ENCODE data around the gene LAMTOR5.

LAMTOR5 gene

DNA sequence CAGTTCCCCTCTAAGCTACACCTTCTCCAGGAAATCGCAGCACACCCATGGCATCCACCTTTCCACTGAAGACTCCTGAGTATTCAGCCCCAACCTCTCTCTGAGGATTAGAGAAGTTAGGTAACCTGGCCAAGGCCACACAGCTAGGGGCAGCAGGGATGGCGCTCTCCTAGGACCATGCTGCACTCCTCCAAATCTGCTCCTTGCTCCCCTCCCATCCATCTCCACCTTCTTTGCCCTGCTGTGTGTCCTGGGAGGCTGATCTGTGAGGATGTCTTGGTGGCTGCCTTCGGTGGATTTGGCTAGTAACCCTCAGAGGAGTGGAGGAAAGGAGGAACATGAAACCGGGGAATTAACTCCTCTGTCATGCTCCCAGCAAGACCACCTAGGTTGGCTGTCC is 23.4 kb upstream of the LAMTOR5 start:
- DNase-seq (ENCODE audit: low spot score), result no peak
- in situ Hi-C loops (cut with MboI; ENCODE audit: low sequenced_read_pairs, unreplicated experiment), result no loop called here
- TF ChIP-seq, protein P1, sequence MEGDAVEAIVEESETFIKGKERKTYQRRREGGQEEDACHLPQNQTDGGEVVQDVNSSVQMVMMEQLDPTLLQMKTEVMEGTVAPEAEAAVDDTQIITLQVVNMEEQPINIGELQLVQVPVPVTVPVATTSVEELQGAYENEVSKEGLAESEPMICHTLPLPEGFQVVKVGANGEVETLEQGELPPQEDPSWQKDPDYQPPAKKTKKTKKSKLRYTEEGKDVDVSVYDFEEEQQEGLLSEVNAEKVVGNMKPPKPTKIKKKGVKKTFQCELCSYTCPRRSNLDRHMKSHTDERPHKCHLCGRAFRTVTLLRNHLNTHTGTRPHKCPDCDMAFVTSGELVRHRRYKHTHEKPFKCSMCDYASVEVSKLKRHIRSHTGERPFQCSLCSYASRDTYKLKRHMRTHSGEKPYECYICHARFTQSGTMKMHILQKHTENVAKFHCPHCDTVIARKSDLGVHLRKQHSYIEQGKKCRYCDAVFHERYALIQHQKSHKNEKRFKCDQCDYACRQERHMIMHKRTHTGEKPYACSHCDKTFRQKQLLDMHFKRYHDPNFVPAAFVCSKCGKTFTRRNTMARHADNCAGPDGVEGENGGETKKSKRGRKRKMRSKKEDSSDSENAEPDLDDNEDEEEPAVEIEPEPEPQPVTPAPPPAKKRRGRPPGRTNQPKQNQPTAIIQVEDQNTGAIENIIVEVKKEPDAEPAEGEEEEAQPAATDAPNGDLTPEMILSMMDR (IDR thresholded peaks at IDR 0.05; ENCODE audit: borderline replicate concordance, control extremely low read depth, extremely low read depth, insufficient read depth, missing control alignments), result no peak

DNA sequence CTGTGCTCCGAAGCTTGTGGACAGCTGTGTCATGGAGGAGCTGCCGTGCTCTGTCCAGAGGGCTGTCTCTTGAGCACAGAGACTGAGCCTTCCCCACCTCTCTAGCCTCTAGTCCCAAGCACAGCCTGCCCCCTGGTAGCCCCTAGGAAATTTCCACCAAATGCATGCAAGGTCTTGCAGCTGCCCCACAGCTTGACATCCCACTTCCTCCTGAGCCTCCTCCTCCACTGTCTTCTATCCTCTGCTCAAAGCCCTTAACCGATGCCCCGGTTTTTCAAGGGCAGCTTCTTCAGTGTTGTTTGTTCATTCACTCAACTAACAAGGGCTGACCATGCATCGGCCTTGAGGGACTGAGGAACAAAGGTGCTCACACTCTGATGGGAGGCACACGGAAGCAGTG is 22.9 kb upstream of the LAMTOR5 start:
- no peak for DNase-seq (ENCODE audit: low spot score)
- TF ChIP-seq, protein P1 (IDR thresholded peaks at IDR 0.05; ENCODE audit: borderline replicate concordance, control extremely low read depth, extremely low read depth, insufficient read depth, missing control alignments), result no peak
- in situ Hi-C loops (cut with MboI; ENCODE audit: low sequenced_read_pairs, unreplicated experiment), result no loop called here

DNA sequence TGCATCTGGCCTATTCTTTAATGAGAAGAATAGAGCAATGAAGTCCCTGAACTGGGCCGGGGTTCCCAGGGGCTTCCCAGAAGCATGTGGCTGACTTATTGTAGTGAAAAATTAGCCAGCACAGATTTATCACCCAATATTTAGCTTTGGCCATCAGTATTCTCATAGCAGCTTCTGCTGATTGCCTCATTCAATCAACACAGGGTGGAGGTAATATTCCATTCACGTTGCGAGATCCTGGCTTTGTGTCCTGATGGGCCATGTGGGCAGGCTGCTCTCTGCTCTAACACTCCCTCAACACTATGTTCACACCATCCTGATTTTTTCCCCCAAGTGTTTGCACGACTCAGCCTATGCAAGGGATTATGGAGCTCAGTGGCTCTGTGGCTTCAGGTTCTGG is 21.5 kb upstream of the LAMTOR5 start:
- in situ Hi-C loops (cut with MboI; ENCODE audit: low sequenced_read_pairs, unreplicated experiment), result no loop called here
- no peak for DNase-seq (ENCODE audit: low spot score)
- TF ChIP-seq, protein P1 (IDR thresholded peaks at IDR 0.05; ENCODE audit: borderline replicate concordance, control extremely low read depth, extremely low read depth, insufficient read depth, missing control alignments), result no peak

DNA sequence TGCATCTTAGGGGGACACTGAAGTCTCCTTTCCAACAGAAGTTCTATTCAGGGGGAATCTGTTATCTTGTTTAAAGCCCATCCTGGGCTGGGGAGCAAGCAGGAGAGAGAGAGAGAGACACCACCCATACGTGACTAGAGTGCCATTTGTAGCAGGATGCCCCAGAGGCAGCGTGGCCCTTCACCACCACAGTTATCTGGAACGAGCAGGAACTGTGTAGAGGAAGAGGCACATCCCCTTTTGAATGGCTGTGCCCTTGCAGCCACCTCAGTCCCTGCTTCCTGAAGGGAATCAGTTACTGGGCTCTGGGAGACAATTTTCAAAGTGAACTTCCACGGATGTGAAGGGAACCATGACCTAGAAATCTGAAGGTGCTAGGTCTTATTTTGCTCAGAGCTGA is 19.4 kb upstream of the LAMTOR5 start:
- no peak for DNase-seq (ENCODE audit: low spot score)
- in situ Hi-C loops (cut with MboI; ENCODE audit: low sequenced_read_pairs, unreplicated experiment), result no loop called here
- TF ChIP-seq, protein P1 (IDR thresholded peaks at IDR 0.05; ENCODE audit: borderline replicate concordance, control extremely low read depth, extremely low read depth, insufficient read depth, missing control alignments), result no peak

DNA sequence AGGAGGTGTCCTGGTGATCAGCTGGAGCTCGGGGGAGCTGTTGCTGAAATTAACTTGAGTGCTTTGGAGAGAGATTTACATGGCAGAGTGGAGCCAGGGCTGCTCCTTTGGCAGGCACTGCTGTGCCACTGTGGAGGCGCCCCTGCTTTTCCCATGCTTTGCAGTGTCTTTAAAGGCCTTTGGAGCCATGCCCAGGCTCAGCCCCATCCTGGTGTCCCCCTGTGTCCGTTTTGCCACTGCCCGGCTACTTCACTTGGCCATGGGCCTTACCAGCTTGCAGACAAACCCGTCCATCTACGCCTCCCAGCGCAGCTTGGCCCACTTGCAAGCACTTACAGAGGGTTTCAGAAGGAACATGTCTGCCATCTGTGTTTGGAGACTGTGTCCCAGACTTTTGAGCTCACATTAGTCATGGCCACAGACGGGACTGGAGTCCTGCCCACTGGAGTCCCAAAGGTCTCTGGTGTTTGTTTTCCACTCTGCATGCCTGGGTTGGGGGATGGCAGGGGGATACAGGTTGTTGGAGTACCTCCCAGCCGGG is 18.2 kb upstream of the LAMTOR5 start:
- DNase-seq (ENCODE audit: low spot score), result no peak
- TF ChIP-seq, protein P1 (IDR thresholded peaks at IDR 0.05; ENCODE audit: borderline replicate concordance, control extremely low read depth, extremely low read depth, insufficient read depth, missing control alignments), result no peak
- in situ Hi-C loops (cut with MboI; ENCODE audit: low sequenced_read_pairs, unreplicated experiment), result no loop called here

DNA sequence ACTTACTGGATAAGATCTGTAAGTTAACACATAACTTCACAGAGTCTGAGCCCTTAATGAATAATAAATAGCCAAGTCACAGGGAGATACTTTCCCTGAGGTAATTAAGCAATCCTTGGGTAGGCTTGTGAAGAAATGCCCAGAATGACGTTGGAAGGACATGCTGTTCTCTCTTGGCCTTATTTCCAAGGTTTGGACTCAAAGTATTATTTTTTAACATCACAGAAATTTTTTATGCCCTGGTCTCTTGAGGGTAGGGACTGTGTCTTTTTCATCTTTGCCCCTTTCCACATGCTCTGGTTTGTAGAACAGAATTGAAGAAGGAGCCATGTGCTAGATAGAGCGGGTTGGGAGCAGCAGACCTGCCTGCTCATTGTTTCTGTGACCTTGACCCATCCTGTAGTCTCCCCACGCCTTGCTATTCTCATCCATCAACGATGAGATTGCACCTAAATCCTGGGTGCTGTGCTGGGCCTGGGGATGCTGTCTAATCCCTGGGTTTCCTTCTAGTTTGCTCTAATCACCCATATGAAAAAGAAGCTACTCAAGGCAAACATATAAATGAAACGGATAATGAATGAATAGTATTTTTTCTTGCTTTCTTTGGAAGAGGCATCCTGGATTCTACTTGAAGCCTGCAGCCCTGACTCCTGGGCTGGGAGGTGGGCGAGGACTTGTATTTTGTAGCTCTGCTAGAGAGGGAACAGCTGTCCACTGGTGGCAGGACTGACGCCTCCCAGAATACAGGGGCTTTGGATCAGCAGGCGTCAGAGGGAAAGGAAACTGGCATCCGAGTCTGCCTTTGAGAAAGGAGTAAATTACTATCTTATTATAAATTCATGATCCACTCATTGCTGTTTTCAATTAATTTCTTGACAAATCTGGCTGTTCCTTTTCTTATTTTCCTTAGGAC is 17.5 kb upstream of the LAMTOR5 start:
- TF ChIP-seq, protein P1 (IDR thresholded peaks at IDR 0.05; ENCODE audit: borderline replicate concordance, control extremely low read depth, extremely low read depth, insufficient read depth, missing control alignments), result no peak
- no peak for DNase-seq (ENCODE audit: low spot score)
- in situ Hi-C loops (cut with MboI; ENCODE audit: low sequenced_read_pairs, unreplicated experiment), result no loop called here

Data from GM13976 (cell line).